A549 (cell line): ENCODE data around the gene IL36B.

ENCODE experiments used
- EP300 ChIP-seq, 2 experiments: fragments of >200 bp; sonication (Bioruptor Twin); formaldehyde crosslinking; IDR thresholded peaks; 2 replicates in 1 of 2; 3 replicates in 1 of 2; pipeline ENCODE4 v1.6.1; 2016 to 2017
- NPAS2 ChIP-seq: fragments of 250-450 bp; sonication (Bioruptor Pico); IDR thresholded peaks from 2 replicates; pipeline ENCODE4 v1.8.0; 2022; ENCODE audit warnings: mild to moderate bottlenecking, moderate library complexity, borderline replicate concordance
- NR3C1 ChIP-seq: fragments of >200 bp; sonication (Bioruptor Twin); formaldehyde crosslinking; IDR thresholded peaks from 3 replicates; pipeline ENCODE4 v1.6.1; 2017
- POLR2A ChIP-seq: IDR thresholded peaks from 2 replicates; pipeline ENCODE4 v1.6.1; 2012; ENCODE audit warnings: mild to moderate bottlenecking, low read length
- RAD21 ChIP-seq, 2 experiments: fragments of >200 bp in 1 of 2; sonication (Bioruptor Twin) in 1 of 2; formaldehyde crosslinking in 1 of 2; IDR thresholded peaks in 1 of 2; conservative IDR thresholded peaks in 1 of 2; 2 replicates in 1 of 2; 3 replicates in 1 of 2; pipeline ENCODE4 v1.6.1; 2012 to 2018; ENCODE audit warnings: inconsistent platforms in 1 of 2
- ZSCAN20 ChIP-seq: fragments of 250-450 bp; sonication (Bioruptor Pico); IDR thresholded peaks from 2 replicates; pipeline ENCODE4 v1.8.0; 2022; ENCODE audit warnings: mild to moderate bottlenecking, moderate library complexity

DNA sequence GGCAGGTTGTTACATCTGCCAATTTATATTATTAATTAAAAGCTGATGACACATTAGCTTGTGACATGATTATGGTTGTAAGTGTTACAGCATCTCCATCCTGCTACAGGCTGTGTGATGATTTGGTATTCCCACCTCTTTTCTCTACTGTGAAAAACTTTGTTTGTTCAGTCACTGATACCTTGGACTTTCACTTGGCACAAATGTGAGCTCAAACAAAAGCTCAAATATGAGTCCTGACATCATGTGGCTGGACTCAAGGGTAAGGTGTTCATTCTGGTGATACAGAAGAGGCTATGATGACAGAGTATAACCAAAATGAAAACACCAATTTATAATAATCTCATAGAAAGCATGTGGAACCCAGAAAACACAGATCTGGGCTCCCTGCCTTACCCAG is 58.8 kb downstream of the IL36B start:
- TF ChIP-seq NR3C1 (no peak), NPAS2 (CRISPR knock-in tag) (no peak), RAD21 (conservative IDR thresholded peaks at IDR 0.05 in 1 of 2, IDR thresholded peaks at IDR 0.05 in 1 of 2) (no peak), EP300 (IDR thresholded peaks at IDR 0.05) (no peak), POLR2A (no peak), ZSCAN20 (CRISPR knock-in tag) (no peak)
